ENCODE results near the gene NINJ1.
A peak's percentile ranks its signal among the peaks of the same experiment; 100 is the strongest.

NINJ1 gene

DNA sequence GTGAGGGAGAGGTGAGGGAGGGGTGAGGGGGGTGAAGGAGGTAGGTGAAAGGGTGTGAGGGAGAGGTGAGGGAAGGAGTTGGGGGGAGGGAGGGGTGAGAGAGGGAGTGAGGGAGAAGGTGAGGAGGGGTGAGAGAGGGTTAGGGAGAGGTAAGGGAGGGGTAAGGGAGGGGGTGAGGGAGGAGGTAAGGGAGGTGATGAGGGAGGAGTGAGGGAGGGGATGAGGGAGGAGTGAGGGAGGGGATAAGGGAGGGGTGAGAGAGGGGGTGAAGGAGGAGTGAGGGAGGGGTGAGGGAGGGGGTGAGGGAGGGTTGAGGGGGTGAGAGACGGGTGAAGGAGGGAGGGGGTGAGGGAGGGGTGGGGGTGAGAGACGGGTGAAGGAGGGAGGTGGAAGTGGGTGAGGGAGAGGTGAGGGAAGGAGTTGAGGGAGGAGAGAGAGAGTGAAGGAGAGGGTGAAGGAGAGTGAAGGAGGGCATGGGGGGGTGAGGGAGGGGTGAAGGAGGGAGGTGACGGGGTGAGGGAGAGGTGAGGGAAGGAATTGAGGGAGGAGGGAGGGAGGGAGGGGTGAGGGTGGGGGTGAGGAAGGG is 18.5 kb downstream of the NINJ1 start:
- H3K9me3 ChIP-seq (ENCODE audit: severe bottlenecking): no peaks in the 10 kb centered on the region
- peak overlapping the region; percentile 15 for H3K27ac ChIP-seq (ENCODE audit: poor library complexity, severe bottlenecking)
- DNase-seq (ENCODE audit: low spot score): no peak
- TF ChIP-seq, protein P1, sequence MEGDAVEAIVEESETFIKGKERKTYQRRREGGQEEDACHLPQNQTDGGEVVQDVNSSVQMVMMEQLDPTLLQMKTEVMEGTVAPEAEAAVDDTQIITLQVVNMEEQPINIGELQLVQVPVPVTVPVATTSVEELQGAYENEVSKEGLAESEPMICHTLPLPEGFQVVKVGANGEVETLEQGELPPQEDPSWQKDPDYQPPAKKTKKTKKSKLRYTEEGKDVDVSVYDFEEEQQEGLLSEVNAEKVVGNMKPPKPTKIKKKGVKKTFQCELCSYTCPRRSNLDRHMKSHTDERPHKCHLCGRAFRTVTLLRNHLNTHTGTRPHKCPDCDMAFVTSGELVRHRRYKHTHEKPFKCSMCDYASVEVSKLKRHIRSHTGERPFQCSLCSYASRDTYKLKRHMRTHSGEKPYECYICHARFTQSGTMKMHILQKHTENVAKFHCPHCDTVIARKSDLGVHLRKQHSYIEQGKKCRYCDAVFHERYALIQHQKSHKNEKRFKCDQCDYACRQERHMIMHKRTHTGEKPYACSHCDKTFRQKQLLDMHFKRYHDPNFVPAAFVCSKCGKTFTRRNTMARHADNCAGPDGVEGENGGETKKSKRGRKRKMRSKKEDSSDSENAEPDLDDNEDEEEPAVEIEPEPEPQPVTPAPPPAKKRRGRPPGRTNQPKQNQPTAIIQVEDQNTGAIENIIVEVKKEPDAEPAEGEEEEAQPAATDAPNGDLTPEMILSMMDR (IDR thresholded peaks at IDR 0.05; ENCODE audit: poor library complexity, severe bottlenecking): no peak
- no peak for ATAC-seq (ENCODE audit: low read depth)
- H3K27me3 ChIP-seq (ENCODE audit: insufficient read depth, poor library complexity, severe bottlenecking): no peaks in the 10 kb centered on the region
- H3K4me3 ChIP-seq (ENCODE audit: severe bottlenecking): no peak overlapping the region
- peaks cover 10% of the 10 kb centered on the region for H3K36me3 ChIP-seq (ENCODE audit: low read depth)
- peaks cover 24% of the 10 kb centered on the region for H3K4me1 ChIP-seq (ENCODE audit: insufficient read depth, poor library complexity, severe bottlenecking)

DNA sequence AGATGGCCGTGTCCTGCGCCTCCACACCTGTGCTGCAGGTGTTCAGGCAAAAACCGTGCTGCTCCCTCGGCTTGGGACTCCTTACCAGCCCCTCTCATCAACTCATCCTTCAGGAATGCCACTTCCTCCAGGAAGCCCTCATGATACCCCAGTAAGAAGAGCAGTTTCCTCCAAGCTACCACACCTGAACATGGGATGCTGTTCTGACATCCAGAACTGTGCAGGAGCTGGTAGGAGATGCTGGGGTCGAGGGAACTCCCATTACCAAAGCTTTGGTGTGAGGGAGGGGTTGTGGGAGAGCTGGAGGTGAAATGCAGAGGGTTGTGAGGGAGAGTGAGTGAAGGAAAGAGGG is 19.1 kb downstream of the NINJ1 start:
- no peak overlapping the region for H3K27ac ChIP-seq (ENCODE audit: poor library complexity, severe bottlenecking)
- peaks cover 19% of the 10 kb centered on the region for H3K4me1 ChIP-seq (ENCODE audit: insufficient read depth, poor library complexity, severe bottlenecking)

DNA sequence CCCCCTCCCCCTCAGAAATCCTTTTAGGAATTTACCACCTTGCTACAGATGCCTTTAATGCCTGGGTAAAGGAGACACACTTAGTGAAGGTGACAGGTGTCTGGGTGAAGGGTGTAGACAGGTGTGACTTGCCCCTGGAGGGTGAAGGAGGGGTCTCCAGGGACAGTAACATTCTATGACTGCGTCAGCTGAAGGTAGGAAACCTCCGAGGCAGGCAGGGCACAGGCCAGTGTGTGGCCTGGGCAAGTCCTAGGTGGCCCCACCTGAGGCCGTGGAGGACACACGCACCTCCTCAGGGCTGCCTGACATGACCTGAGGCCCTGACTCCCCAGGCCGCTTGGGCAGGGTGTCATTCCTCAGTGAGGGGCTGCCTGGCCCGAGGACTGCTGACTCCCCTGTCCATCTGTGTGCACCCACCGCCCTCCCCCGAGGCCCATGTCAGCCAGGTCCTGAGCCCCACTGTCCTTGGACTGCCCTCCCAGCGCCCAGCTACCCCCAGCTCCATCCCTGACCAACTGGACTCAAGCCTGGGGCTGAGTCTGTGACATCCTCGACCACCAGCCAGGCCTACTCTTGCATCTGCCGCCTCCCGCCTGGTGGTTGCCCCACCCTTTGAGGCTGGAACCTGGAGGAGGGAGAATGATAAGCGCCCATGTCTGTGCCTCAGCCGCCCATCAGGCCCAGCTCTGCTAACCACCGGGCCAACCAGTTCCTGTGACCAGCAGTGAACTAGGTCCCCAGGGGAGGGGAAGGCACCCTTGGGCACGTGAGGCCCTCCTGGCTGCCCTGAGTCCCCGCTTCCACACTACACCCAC is 19.7 kb downstream of the NINJ1 start:
- peak; percentile 44 for DNase-seq (ENCODE audit: low spot score)
- peaks cover 15% of the 10 kb centered on the region for H3K4me1 ChIP-seq (ENCODE audit: insufficient read depth, poor library complexity, severe bottlenecking)
- no peaks in the 10 kb centered on the region for H3K27me3 ChIP-seq (ENCODE audit: insufficient read depth, poor library complexity, severe bottlenecking)
- TF ChIP-seq, protein P1 (IDR thresholded peaks at IDR 0.05; ENCODE audit: poor library complexity, severe bottlenecking): no peak
- peaks cover 20% of the 10 kb centered on the region for H3K36me3 ChIP-seq (ENCODE audit: low read depth)
- H3K27ac ChIP-seq (ENCODE audit: poor library complexity, severe bottlenecking): no peak overlapping the region
- no peak overlapping the region for H3K4me3 ChIP-seq (ENCODE audit: severe bottlenecking)
- no peak for ATAC-seq (ENCODE audit: low read depth)
- H3K9me3 ChIP-seq (ENCODE audit: severe bottlenecking): no peaks in the 10 kb centered on the region

More for the DNA sequence above, 19.1 kb downstream of the NINJ1 start:
- no peak for ATAC-seq (ENCODE audit: low read depth)
- TF ChIP-seq, protein P1 (IDR thresholded peaks at IDR 0.05; ENCODE audit: poor library complexity, severe bottlenecking): no peak
- peak; percentile 15 for DNase-seq (ENCODE audit: low spot score)
- Histone ChIP-seq H3K36me3 (ENCODE audit: low read depth) (peaks cover 15% of the 10 kb centered on the region), H3K27me3 (ENCODE audit: insufficient read depth, poor library complexity, severe bottlenecking) (no peaks in the 10 kb centered on the region), H3K4me3 (ENCODE audit: severe bottlenecking) (no peak overlapping the region), H3K9me3 (ENCODE audit: severe bottlenecking) (no peaks in the 10 kb centered on the region)

DNA sequence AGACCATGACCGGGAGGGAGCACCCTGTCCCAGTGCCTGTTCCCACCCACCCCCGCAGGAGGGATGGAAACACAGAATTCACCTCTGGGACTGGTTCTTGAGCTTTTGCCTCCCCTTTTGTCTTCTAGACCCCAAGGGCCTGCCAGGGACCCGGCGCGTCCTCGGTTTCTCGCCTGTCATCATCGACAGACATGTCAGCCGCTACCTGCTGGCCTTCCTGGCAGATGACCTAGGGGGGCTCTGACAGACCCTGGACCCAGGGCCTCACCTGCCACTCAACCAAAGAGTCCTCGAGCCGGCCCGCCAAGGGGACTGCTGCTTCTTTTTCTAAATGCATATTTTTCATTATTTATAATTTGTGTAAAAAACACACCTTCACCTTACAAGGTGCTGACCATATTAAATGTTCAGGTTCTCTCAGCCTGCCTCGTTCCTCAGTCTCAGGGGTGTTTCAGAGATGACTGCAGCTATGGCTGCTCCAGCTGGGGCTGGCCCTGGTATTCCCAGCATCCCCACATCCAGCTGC is 21.1 kb downstream of the NINJ1 start:
- Histone ChIP-seq H3K4me1 (ENCODE audit: insufficient read depth, poor library complexity, severe bottlenecking) (peaks cover 13% of the 10 kb centered on the region), H3K27me3 (ENCODE audit: insufficient read depth, poor library complexity, severe bottlenecking) (no peaks in the 10 kb centered on the region), H3K9me3 (ENCODE audit: severe bottlenecking) (no peaks in the 10 kb centered on the region), H3K36me3 (ENCODE audit: low read depth) (peaks cover 28% of the 10 kb centered on the region), H3K4me3 (ENCODE audit: severe bottlenecking) (no peak overlapping the region), H3K27ac (ENCODE audit: poor library complexity, severe bottlenecking) (no peak overlapping the region)
- TF ChIP-seq, protein P1 (IDR thresholded peaks at IDR 0.05; ENCODE audit: poor library complexity, severe bottlenecking): no peak
- DNase-seq (ENCODE audit: low spot score): peak; percentile 44
- no peak for ATAC-seq (ENCODE audit: low read depth)
